Lung (tissue), 12 donors: Measurements from ENCODE around the gene GIT2. TPM values are rescaled to one million over a fixed set of nuclear protein-coding genes. Genes with fewer than 3 reads are reported as not detected.

ENCODE experiments used
- ATAC-seq: fragments of 200-7000 bp; cut with Tn5 transposase; one replicate; pipeline ENCODE4 v1.9.1; 2020; ENCODE audit warnings: moderate number of reproducible peaks; ENCODE audit not compliant: insufficient read depth, low FRiP score
- DNase-seq, 3 donors: peaks; one replicate each; pipeline ENCODE4 v3.0.0-alpha.2; 2013 to 2017
- H3K27ac ChIP-seq, 2 donors: one replicate each; pipeline ENCODE4 v1.5.1; 2013; ENCODE audit warnings: mild to moderate bottlenecking in 2 of 2, moderate library complexity in 2 of 2, control low read depth in 1 of 2, inconsistent platforms in 1 of 2, low read depth in 1 of 2, low read length in 1 of 2
- H3K27me3 ChIP-seq, 3 donors: one replicate each; pipeline ENCODE4 v1.5.1; 2013; ENCODE audit warnings: low read length in 2 of 3; ENCODE audit not compliant: control insufficient read depth in 3 of 3, insufficient read depth in 3 of 3
- H3K36me3 ChIP-seq, 4 donors: one replicate each; pipeline ENCODE4 v1.5.1; 2013; ENCODE audit warnings: low read length in 4 of 4, mild to moderate bottlenecking in 1 of 4, moderate library complexity in 1 of 4; ENCODE audit not compliant: control insufficient read depth in 4 of 4, insufficient read depth in 4 of 4
- H3K4me1 ChIP-seq, 5 donors: one replicate each; pipeline ENCODE4 v1.5.1; 2013; ENCODE audit warnings: low read length in 5 of 5, mild to moderate bottlenecking in 2 of 5, moderate library complexity in 1 of 5; ENCODE audit not compliant: control insufficient read depth in 5 of 5, insufficient read depth in 5 of 5
- H3K4me3 ChIP-seq: one replicate; pipeline ENCODE4 v1.5.1; 2013; ENCODE audit warnings: mild to moderate bottlenecking, control low read depth, moderate library complexity
- H3K9ac ChIP-seq, 2 donors: one replicate each; pipeline ENCODE4 v1.5.1; 2013; ENCODE audit warnings: low read length in 2 of 2, control low read depth in 1 of 2; ENCODE audit not compliant: insufficient read depth in 1 of 2
- H3K9me3 ChIP-seq, 4 donors: one replicate each; pipeline ENCODE4 v1.5.1; 2013; ENCODE audit warnings: low read length in 3 of 4, mild to moderate bottlenecking in 1 of 4, moderate library complexity in 1 of 4; ENCODE audit not compliant: control insufficient read depth in 4 of 4, insufficient read depth in 3 of 4
- WGBS, 2 donors: extraction: QIAGEN DNeasy Blood & Tissue Kit; methylation state at CpG; one replicate each; pipeline ENCODE4 v1.1.7; 2013; 5-methylcytosine and 5-hydroxymethylcytosine counted together
- polyA plus RNA-seq, 2 donors: library from polyadenylated mRNA; stranded (reverse); fragments of 200-250 nt; gene quantifications; one replicate each; pipeline ENCODE4 v1.2.1, GENCODE V29; 2013
- total RNA-seq, 2 donors: library from RNA; depleted of rRNA in 1 of 2; stranded (reverse); fragments of >200 nt in 1 of 2; gene quantifications; one replicate each; pipeline ENCODE4 v1.2.1, GENCODE V29; 2014 to 2021
- TF ChIP-seq, protein P1 (sequence below): IDR thresholded peaks from 2 replicates; pipeline ENCODE4 v1.5.1; 2012; ENCODE audit warnings: mild to moderate bottlenecking; ENCODE audit errors: control extremely low read depth, extremely low read depth
- donor health status: control.
- donor health status: control.
- donor health status: Bipolar disorder and iron deficiency.
- donor health status: healthy.
- donor health status: DM: yes; HTN: yes; CAD: no.

The GIT2 gene
- total and polyA plus RNA-seq, 4 donors = 13.5 to 75.8 (median 40.1) TPM

DNA sequence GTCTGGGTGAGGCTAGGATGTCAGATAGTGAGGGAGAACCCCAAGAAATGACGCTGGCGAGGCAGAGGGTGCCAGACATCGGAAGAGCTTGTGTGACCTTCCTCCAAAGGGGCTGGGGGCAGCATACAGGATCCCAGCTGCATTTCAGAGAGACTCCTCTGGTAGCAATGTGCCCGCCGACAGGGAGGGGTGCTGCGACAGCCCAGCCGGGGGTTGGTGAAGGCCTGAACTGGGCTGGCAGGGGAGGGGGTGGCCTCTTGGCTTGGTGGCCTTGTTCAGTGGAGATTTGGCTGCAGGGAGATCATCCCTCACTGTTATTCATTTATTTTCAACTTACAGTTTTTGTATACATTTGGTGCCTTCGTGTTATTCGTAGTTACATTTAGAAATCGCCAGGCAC lies 90.9 kb downstream of the GIT2 start:
- Histone ChIP-seq H3K4me3 (no peak overlapping the region), H3K27me3 (no peaks in the 10 kb centered on the region), H3K9me3 (no peaks in the 10 kb centered on the region), H3K36me3 (peaks cover 27 to 48% (median 30%) of the 10 kb centered on the region in 4 donors), H3K27ac (no peak overlapping the region), H3K9ac (no peak overlapping the region), H3K4me1 (peaks cover 0 to 14% (median 0%) of the 10 kb centered on the region in 5 donors)
- TF ChIP-seq, protein P1, sequence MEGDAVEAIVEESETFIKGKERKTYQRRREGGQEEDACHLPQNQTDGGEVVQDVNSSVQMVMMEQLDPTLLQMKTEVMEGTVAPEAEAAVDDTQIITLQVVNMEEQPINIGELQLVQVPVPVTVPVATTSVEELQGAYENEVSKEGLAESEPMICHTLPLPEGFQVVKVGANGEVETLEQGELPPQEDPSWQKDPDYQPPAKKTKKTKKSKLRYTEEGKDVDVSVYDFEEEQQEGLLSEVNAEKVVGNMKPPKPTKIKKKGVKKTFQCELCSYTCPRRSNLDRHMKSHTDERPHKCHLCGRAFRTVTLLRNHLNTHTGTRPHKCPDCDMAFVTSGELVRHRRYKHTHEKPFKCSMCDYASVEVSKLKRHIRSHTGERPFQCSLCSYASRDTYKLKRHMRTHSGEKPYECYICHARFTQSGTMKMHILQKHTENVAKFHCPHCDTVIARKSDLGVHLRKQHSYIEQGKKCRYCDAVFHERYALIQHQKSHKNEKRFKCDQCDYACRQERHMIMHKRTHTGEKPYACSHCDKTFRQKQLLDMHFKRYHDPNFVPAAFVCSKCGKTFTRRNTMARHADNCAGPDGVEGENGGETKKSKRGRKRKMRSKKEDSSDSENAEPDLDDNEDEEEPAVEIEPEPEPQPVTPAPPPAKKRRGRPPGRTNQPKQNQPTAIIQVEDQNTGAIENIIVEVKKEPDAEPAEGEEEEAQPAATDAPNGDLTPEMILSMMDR = no peak
- ATAC-seq = no peak
- no peak for DNase-seq
- 94 to 97% methylated on average over 10 of the region's 10 CpGs for whole genome bisulfite sequencing, 2 donors

DNA sequence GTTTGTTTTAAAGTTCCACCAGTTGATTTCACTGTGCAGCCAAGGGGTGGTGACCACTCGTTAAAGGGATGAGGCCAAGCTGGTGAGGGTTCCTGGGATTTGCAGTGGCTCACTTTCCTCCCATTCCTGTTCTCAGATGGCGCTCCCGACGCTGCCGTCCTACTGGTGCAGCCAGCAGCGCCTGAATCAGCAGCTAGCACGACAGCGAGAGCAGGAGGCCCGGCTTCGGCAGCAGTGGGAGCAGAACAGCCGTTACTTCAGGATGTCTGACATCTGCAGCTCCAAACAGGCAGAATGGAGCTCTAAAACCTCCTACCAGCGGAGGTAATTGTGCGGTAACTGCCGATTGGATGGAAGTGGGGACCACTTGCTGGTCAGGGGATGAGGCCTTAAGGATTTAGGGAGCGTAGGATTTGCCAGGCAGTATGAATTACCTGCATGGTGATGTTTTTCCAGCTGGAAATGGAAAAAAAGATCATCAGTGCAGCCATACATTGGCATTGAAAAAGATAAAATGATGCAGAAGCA lies 93.2 kb downstream of the GIT2 start:
- no peaks in the 10 kb centered on the region for H3K9me3 ChIP-seq
- H3K36me3 ChIP-seq = peaks cover 20 to 40% (median 25%) of the 10 kb centered on the region in 4 donors
- TF ChIP-seq, protein P1 = no peak
- 88 to 91% methylated on average over 15 of the region's 15 CpGs for WGBS, 2 donors
- H3K9ac ChIP-seq = no peak overlapping the region
- H3K4me1 ChIP-seq = peaks cover 0 to 14% (median 4%) of the 10 kb centered on the region in 5 donors
- H3K27ac ChIP-seq = no peak overlapping the region
- H3K27me3 ChIP-seq = no peaks in the 10 kb centered on the region
- H3K4me3 ChIP-seq = no peak overlapping the region
- ATAC-seq = no peak
- no peak for DNase-seq

DNA sequence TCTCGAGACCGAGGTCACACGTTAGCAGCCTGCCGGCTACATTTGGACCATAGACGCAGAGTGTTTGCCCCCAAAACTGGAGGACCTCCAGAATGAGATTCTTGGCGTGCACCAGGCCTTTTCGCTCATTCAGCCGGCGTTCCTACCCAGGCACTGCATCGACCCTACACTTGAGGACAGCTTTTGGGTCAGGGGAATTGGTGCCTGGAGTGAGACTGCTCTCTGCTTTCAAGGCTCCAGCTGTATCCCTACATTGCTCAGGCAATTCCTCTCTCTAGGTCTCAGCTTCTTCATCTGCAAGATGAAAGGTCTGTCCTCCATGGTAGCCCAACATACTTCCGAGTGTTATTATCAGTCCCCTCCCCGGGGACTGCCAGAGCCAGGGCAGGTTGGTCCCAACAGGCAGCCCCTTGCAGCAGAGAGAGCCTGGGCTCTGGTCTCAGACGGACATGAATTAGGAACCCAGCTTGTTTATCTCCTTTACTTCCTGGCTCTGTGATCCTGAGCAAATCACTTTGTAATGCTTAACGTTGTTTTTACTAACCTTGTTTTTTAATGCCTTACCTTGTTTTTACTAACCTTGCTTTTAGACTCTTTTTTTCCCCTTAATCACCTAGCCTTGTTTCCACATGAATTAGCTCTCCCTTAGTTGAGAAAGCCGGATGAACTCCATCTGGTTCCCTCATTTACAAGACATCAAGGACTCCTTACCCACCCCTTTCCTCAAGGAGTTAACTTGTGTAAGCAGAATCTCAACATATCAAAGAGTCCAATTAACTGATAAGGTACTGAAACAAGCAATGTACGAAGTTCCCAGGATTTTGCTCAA lies 95.2 kb downstream of the GIT2 start:
- H3K27ac ChIP-seq = peak overlapping the region in 1 of 2 donors; percentile 89
- DNase-seq = peak; percentile 23 to 42 (median 38)
- no peaks in the 10 kb centered on the region for H3K9me3 ChIP-seq
- peaks cover 11 to 20% (median 16%) of the 10 kb centered on the region in 4 donors for H3K36me3 ChIP-seq
- no peaks in the 10 kb centered on the region for H3K27me3 ChIP-seq
- H3K9ac ChIP-seq = peak overlapping the region; percentile 68 to 70
- H3K4me3 ChIP-seq = peak overlapping the region; percentile 83
- H3K4me1 ChIP-seq = peaks cover 0 to 14% (median 4%) of the 10 kb centered on the region in 5 donors
- WGBS, 2 donors = 5 to 6% methylated on average over 16 of the region's 16 CpGs
- ATAC-seq = no peak
- TF ChIP-seq, protein P1 = no peak
